ENCODE results near the gene CNTROB. TPM values are rescaled to one million over a fixed set of nuclear protein-coding genes. Genes with fewer than 3 reads are reported as not detected.

Gene CNTROB
- 10.0 and 11.8 TPM in 2 replicates for total RNA-seq

GRCh38 chr17:7931709-7932482 lies at the start of gene CNTROB, which contains the start of gene TRAPPC1:
CNTROB (plus strand) TSS chr17:7932206; CDS start chr17:7933080, 874 bp downstream.
TRAPPC1 (minus strand) TSS chr17:7931946; CDS start chr17:7931829, 117 bp downstream.

GRCh38 chr17:7888184-7888920 lies 43.7 kb upstream of the CNTROB start, which contains the start of gene CHD3:
CHD3 (plus strand) TSS chr17:7888789; CDS start chr17:7889001, 212 bp downstream.

GRCh38 chr17:7915611-7916384 lies 16.2 kb upstream of the CNTROB start, which contains the start of gene RNF227:
RNF227 (minus strand) TSS chr17:7916289; CDS start chr17:7916195, 94 bp downstream.

GRCh38 chr17:7929158-7930023 lies 2.6 kb upstream of the CNTROB start, which contains the start of gene KCNAB3:
KCNAB3 (minus strand) TSS chr17:7929856; CDS start chr17:7929435, 421 bp downstream.

Other genes starting within 250 kb of the CNTROB start
- gene TP53, start 244.7 kb upstream of the CNTROB start, total RNA-seq: 26.0 and 36.7 TPM in 2 replicates
- gene WRAP53, start 243.7 kb upstream of the CNTROB start, total RNA-seq: 4.6 and 4.7 TPM in 2 replicates
- 0.33 and 0.52 TPM in 2 replicates for gene EFNB3, start 227.0 kb upstream of the CNTROB start, total RNA-seq
- gene DNAH2, start 214.5 kb upstream of the CNTROB start, total RNA-seq: under 0.01 and 0.43 TPM in 2 replicates
- 1.8 and 3.0 TPM in 2 replicates for gene KDM6B, start 98.0 kb upstream of the CNTROB start, total RNA-seq
- gene TMEM88, start 77.1 kb upstream of the CNTROB start, total RNA-seq: 10.1 and 26.7 TPM in 2 replicates
- 101 and 160 TPM in 2 replicates for gene NAA38, start 74.6 kb upstream of the CNTROB start, total RNA-seq
- gene CYB5D1, start 74.2 kb upstream of the CNTROB start, total RNA-seq: 6.7 and 7.2 TPM in 2 replicates
- gene CHD3, start 43.4 kb upstream of the CNTROB start, total RNA-seq: 60.7 and 71.3 TPM in 2 replicates
- gene RNF227, start 15.9 kb upstream of the CNTROB start, total RNA-seq: 0.43 and 3.0 TPM in 2 replicates
- gene KCNAB3, start 2.4 kb upstream of the CNTROB start, total RNA-seq: 0.11 and 0.17 TPM in 2 replicates
- gene TRAPPC1, start 260 bp upstream of the CNTROB start, total RNA-seq: 49.1 and 54.8 TPM in 2 replicates
- not detected in 2 replicates for gene GUCY2D, start 70.4 kb downstream of the CNTROB start, total RNA-seq
- not detected in 2 replicates for gene ALOX15B, start 106.9 kb downstream of the CNTROB start, total RNA-seq
- gene ALOX12B, start 155.5 kb downstream of the CNTROB start, total RNA-seq: not detected in 2 replicates
- gene ALOXE3, start 186.3 kb downstream of the CNTROB start, total RNA-seq: under 0.01 TPM in 1 of 2 replicates, not detected in the other
- not detected in 2 replicates for gene HES7, start 191.9 kb downstream of the CNTROB start, total RNA-seq
- gene PER1, start 220.2 kb downstream of the CNTROB start, total RNA-seq: 9.3 and 13.9 TPM in 2 replicates
- 4.0 and 4.2 TPM in 2 replicates for gene VAMP2, start 230.7 kb downstream of the CNTROB start, total RNA-seq
- gene TMEM107, start 244.2 kb downstream of the CNTROB start, total RNA-seq: 28.2 and 45.3 TPM in 2 replicates

Measured in dermis lymphatic vessel endothelial cell (primary cell).